ENCODE results near the gene SPOCK1.

SPOCK1 gene

DNA sequence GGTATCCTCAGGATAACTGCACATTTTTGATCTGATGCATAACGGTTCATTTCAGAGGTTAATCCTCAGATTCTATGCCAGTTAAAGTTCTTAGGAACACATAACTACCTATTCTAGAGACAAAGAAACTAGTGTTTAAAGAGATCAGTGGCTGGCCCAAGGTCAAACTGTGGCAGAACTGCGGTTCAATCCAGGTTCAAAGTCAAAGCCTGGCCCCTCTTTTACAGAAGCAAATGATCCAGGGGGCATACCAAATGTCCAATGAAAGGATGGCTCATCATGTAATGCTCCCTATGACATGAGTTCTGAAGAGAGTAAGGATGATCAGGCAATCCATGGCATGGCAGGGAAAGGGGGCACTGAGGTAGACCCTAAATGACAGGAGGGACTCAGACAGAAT is 283.3 kb downstream of the SPOCK1 start:
- H3K4me1 ChIP-seq: peaks cover 0 to 15% (median 5%) of the 10 kb centered on the region in 4 donors
- no peaks in the 10 kb centered on the region for H3K36me3 ChIP-seq
- H3K27ac ChIP-seq: no peak overlapping the region
- no peaks in the 10 kb centered on the region for H3K9me3 ChIP-seq
- DNase-seq: no peak
- TF ChIP-seq, protein P1, sequence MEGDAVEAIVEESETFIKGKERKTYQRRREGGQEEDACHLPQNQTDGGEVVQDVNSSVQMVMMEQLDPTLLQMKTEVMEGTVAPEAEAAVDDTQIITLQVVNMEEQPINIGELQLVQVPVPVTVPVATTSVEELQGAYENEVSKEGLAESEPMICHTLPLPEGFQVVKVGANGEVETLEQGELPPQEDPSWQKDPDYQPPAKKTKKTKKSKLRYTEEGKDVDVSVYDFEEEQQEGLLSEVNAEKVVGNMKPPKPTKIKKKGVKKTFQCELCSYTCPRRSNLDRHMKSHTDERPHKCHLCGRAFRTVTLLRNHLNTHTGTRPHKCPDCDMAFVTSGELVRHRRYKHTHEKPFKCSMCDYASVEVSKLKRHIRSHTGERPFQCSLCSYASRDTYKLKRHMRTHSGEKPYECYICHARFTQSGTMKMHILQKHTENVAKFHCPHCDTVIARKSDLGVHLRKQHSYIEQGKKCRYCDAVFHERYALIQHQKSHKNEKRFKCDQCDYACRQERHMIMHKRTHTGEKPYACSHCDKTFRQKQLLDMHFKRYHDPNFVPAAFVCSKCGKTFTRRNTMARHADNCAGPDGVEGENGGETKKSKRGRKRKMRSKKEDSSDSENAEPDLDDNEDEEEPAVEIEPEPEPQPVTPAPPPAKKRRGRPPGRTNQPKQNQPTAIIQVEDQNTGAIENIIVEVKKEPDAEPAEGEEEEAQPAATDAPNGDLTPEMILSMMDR (IDR thresholded peaks at IDR 0.05): no peak
- no peak overlapping the region for H3K4me3 ChIP-seq
- intact Hi-C loops (cut with DNase I; ENCODE audit: low total_unique reads): no loop called here
- no peaks in the 10 kb centered on the region for H3K27me3 ChIP-seq

DNA sequence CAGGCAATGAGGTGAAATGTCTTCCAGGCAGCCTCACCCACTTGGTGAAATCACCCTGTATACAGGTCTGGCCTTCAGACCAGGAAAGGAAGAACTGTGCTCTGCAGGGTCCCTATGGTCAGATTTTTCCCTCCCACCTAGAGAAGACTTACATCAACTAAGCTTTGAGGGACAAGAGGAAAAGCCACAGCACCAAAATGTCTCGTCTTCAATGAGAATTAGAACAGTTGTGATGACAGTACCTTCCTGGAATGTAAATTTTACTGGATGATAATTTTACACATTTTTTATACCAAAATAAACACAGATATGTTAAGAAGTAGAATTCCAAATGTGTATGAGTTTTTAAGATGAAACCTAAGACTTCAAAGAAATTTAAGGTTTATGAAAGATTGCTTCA is 283.9 kb downstream of the SPOCK1 start:
- DNase-seq: no peak
- peaks cover 0 to 15% (median 5%) of the 10 kb centered on the region in 4 donors for H3K4me1 ChIP-seq
- no peaks in the 10 kb centered on the region for H3K9me3 ChIP-seq
- no peak overlapping the region for H3K4me3 ChIP-seq
- intact Hi-C loops (cut with DNase I; ENCODE audit: low total_unique reads): no loop called here
- no peak overlapping the region for H3K27ac ChIP-seq
- H3K36me3 ChIP-seq: no peaks in the 10 kb centered on the region
- TF ChIP-seq, protein P1 (IDR thresholded peaks at IDR 0.05): no peak
- no peaks in the 10 kb centered on the region for H3K27me3 ChIP-seq

DNA sequence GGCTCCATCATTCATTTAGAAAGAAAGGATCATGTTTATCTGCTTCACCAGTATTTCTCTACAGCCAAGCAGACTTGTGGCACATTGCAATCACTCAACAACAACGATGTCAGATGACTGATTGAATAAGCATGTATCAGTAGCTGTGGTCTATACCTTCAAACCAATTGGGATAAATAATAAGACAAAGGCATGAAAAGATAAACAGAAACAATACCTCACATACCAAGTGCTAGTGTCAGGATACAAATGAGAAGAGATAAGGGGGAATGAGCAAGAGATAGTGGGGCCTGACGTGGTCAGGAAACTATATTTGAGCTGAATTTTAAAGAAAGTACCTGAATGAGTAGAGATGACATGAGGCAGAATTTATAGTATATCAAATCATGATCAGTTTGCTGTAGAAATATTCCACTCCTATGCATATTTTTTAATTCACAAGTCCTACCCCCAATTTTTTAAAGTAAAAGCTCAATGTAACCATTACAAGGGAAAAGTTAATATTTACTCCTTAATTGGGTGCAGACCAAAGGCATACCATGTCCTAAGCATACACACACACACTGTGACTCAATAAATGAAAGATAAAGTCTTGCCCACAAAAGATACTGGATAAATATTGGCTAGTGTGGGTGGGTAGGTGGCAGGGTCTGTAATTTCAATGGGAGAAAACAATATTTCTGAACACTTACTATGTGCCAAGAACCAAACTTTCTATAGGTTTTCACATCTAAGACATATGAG is 284.5 kb downstream of the SPOCK1 start:
- H3K4me3 ChIP-seq: no peak overlapping the region
- TF ChIP-seq, protein P1 (IDR thresholded peaks at IDR 0.05): no peak
- H3K27me3 ChIP-seq: no peaks in the 10 kb centered on the region
- H3K9me3 ChIP-seq: no peaks in the 10 kb centered on the region
- H3K36me3 ChIP-seq: no peaks in the 10 kb centered on the region
- intact Hi-C loops (cut with DNase I; ENCODE audit: low total_unique reads): no loop called here
- peaks cover 0 to 21% (median 5%) of the 10 kb centered on the region in 4 donors for H3K4me1 ChIP-seq
- H3K27ac ChIP-seq: no peak overlapping the region
- no peak for DNase-seq

DNA sequence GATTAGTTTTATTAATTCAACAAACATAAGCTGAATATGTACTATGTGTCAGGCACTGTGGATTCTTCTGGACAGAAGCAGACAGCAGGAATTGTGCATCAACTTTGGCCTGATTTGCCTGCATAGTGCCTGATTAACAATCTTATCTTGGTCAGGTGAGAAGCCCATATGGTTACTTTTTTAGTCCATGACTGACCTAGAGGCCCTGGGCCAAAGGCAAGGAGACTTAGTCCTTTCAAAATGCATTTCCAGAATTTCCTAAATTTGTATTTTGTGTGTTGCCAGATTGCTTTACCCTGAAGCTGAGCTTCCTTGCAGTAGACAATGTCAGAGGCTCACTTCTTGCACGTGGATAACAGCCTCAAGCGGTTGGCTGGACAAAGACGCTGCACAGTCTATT is 286.7 kb downstream of the SPOCK1 start:
- intact Hi-C loops (cut with DNase I; ENCODE audit: low total_unique reads): no loop called here
- Histone ChIP-seq H3K9me3 (no peaks in the 10 kb centered on the region), H3K4me3 (no peak overlapping the region), H3K27ac (no peak overlapping the region), H3K36me3 (no peaks in the 10 kb centered on the region), H3K4me1 (peaks cover 0 to 15% (median 2%) of the 10 kb centered on the region in 4 donors), H3K27me3 (no peaks in the 10 kb centered on the region)
- DNase-seq: no peak
- TF ChIP-seq, protein P1 (IDR thresholded peaks at IDR 0.05): no peak

DNA sequence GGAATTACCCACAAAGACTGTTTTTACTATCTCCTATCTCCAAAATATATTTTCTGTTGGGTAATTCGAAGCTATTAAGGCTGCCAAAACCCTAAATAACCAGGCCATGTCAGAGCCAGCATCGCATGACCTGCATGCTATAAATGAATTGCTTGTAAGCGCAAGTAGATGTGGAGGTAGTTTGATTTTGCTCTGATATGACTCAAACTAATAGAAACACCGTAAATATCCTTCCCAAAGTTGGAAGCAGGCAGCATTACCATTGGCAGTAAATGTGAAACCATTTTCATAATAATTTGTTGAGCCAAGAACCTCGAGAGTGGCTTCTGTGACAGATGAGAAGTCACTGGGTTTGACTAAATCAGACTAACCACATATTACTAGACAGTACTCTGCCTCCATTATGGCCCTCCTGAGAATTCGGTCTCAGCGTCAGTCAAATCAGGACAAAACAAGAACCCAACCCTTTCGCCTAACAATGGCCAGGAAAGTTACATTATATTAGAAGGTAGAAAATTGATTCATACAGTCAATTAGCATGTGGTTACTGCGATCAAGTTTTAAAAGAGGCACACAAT is 289.8 kb downstream of the SPOCK1 start:
- Histone ChIP-seq H3K27me3 (no peaks in the 10 kb centered on the region), H3K9me3 (no peaks in the 10 kb centered on the region), H3K36me3 (no peaks in the 10 kb centered on the region), H3K4me1 (peaks cover 0 to 15% (median 2%) of the 10 kb centered on the region in 4 donors), H3K4me3 (no peak overlapping the region), H3K27ac (peak overlapping the region; percentile 13 to 22)
- TF ChIP-seq, protein P1 (IDR thresholded peaks at IDR 0.05): no peak
- intact Hi-C loops (cut with DNase I; ENCODE audit: low total_unique reads): no loop called here
- no peak for DNase-seq

All from tibial artery (tissue), 4 donors.